Activated CD4-positive, alpha-beta memory T cell treated with anti-CD3 and anti-CD28 coated beads for 36 hours (primary cell): Measurements from ENCODE around the gene SCAMP4. TPM values are rescaled to one million over a fixed set of nuclear protein-coding genes. Genes with fewer than 3 reads are reported as not detected.
"Not testable (repeated sequence)": the region's sequence is repeated elsewhere in the genome, so short reads cannot be mapped to it uniquely, and the experiment has no call there.

Experiments used
- CTCF ChIA-PET: fragments of 350-600 bp; sonication (Branson Sonifier 250); formaldehyde crosslinking; loops from one replicate; lab custom pipeline; 2021; ENCODE audit warnings: antibody characterized with exemption, inconsistent platforms; lab: Charles Lee
- POLR2A ChIA-PET: fragments of 350-600 bp; sonication (Branson Sonifier 250); formaldehyde crosslinking; loops from one replicate; lab custom pipeline; 2021; ENCODE audit warnings: antibody characterized with exemption; lab: Charles Lee
- DNase-seq: peaks from one replicate; pipeline ENCODE4 v3.0.0-alpha.2; 2020
- H3K27ac Mint-ChIP-seq: one replicate; pipeline ENCODE4 v1.8.0; 2021; ENCODE audit warnings: mixed read lengths
- H3K27me3 Mint-ChIP-seq: one replicate; pipeline ENCODE4 v1.8.0; 2021; ENCODE audit warnings: mixed read lengths
- H3K36me3 Mint-ChIP-seq: one replicate; pipeline ENCODE4 v1.8.0; 2021; ENCODE audit warnings: mixed read lengths
- H3K4me1 Mint-ChIP-seq: one replicate; pipeline ENCODE4 v1.8.0; 2021; ENCODE audit warnings: low read depth, mixed read lengths
- H3K4me3 Mint-ChIP-seq: one replicate; pipeline ENCODE4 v1.8.0; 2021; ENCODE audit warnings: mild to moderate bottlenecking, mixed read lengths
- H3K9me3 Mint-ChIP-seq: one replicate; pipeline ENCODE4 v1.8.0; 2021; ENCODE audit warnings: mixed read lengths
- intact Hi-C: fragments of 100-400 bp; cut with micrococcal nuclease; formaldehyde crosslinking; loops from one replicate; pipeline ENCODE4 v1.15.1; 2023
- total RNA-seq, 2 experiments: library from RNA; stranded (reverse); gene quantifications; one replicate each; pipeline ENCODE4 v1.2.3, GENCODE V29; 2021

SCAMP4 gene
- total RNA-seq, 2 experiments from 2014 or later = 24.2 to 28.4 TPM

DNA sequence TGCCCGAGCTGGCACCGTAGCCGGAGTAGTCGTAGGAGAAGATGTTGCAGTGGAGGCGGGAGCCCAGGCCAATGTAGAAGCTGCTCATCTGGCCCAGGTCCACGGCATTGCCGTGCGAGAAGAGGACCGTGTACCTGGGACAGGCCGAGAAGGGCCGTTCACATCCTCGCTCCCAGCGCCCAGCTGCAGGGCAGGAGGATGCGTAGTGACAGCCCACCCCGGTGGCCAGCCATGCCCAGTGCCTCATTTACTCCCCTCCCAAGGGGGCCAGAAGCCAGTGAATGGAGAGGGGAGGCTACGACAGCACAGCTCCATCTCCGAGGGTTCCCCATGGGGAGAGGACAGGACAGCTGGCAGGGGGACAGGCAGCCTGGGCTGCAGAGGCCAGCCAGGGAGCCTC lies 25.2 kb upstream of the SCAMP4 start:
- POLR2A ChIA-PET, H3K27ac Mint-ChIP-seq, CTCF ChIA-PET: not testable (repeated sequence)

GRCh38 chr19:1880611-1881392 lies 24.4 kb upstream of the SCAMP4 start:
- no peak for DNase-seq
- peak overlapping the region; percentile 23 for H3K4me3 Mint-ChIP-seq
- peak overlapping the region; percentile 69 for H3K27ac Mint-ChIP-seq
- H3K4me1 Mint-ChIP-seq = peaks cover 32% of the 10 kb centered on the region
- no peaks in the 10 kb centered on the region for H3K9me3 Mint-ChIP-seq
- ChIA-PET CTCF (no interaction called here), POLR2A (interaction anchor here (2.7 kb wide), 1 partner anchor 17 kb away, joined by 11 read pairs; no protein-coding TSS in a partner anchor)
- H3K27me3 Mint-ChIP-seq = no peaks in the 10 kb centered on the region
- H3K36me3 Mint-ChIP-seq = peaks cover 19% of the 10 kb centered on the region
- intact Hi-C loops = loop anchor here (5.0 kb wide), 1 partner anchor 201 kb away; no protein-coding TSS in a partner anchor

More for the DNA sequence above, 25.2 kb upstream of the SCAMP4 start:
- intact Hi-C loops = loop anchor here (5.0 kb wide), 1 partner anchor 202 kb away; no protein-coding TSS in a partner anchor
- peaks cover 32% of the 10 kb centered on the region for H3K4me1 Mint-ChIP-seq
- not testable (repeated sequence) for H3K27me3 Mint-ChIP-seq, H3K4me3 Mint-ChIP-seq, DNase-seq, H3K9me3 Mint-ChIP-seq
- peaks cover 25% of the 10 kb centered on the region for H3K36me3 Mint-ChIP-seq

GRCh38 chr19:1881393-1882088 lies 23.7 kb upstream of the SCAMP4 start:
- H3K4me3 Mint-ChIP-seq = peak overlapping the region; percentile 95
- peaks cover 27% of the 10 kb centered on the region for H3K4me1 Mint-ChIP-seq
- peaks cover 16% of the 10 kb centered on the region for H3K36me3 Mint-ChIP-seq
- CTCF ChIA-PET = interaction anchor here (1.0 kb wide), 1 partner anchor 16 kb away, joined by 3 read pairs; no protein-coding TSS in a partner anchor
- not testable (repeated sequence) for DNase-seq, H3K27me3 Mint-ChIP-seq, H3K9me3 Mint-ChIP-seq
- POLR2A ChIA-PET = interaction anchor here (2.7 kb wide), 1 partner anchor 16 kb away, joined by 11 read pairs; no protein-coding TSS in a partner anchor
- intact Hi-C loops = loop anchor here (2.0 to 5.0 kb wide), 2 partner anchors 17 to 201 kb away; no protein-coding TSS in a partner anchor
- peak overlapping the region; percentile 98 for H3K27ac Mint-ChIP-seq

GRCh38 chr19:1882089-1882785 lies 23.0 kb upstream of the SCAMP4 start:
- intact Hi-C loops = loop anchor here (2.0 to 5.0 kb wide), 2 partner anchors 17 to 200 kb away; no protein-coding TSS in a partner anchor
- no peaks in the 10 kb centered on the region for H3K27me3 Mint-ChIP-seq
- H3K36me3 Mint-ChIP-seq = peaks cover 16% of the 10 kb centered on the region
- H3K4me3 Mint-ChIP-seq = peak overlapping the region; percentile 95
- H3K9me3 Mint-ChIP-seq = no peaks in the 10 kb centered on the region
- H3K27ac Mint-ChIP-seq = peak overlapping the region; percentile 98
- CTCF ChIA-PET = interaction anchor here (1.0 to 3.3 kb wide), 2 partner anchors 15 to 17 kb away, joined by 3 to 19 read pairs; no protein-coding TSS in a partner anchor
- peaks cover 27% of the 10 kb centered on the region for H3K4me1 Mint-ChIP-seq
- peak; percentile 86 for DNase-seq
- POLR2A ChIA-PET = interaction anchor here (0.9 to 2.7 kb wide), 3 partner anchors 8 to 15 kb away, joined by 3 to 11 read pairs (median 3); no protein-coding TSS in a partner anchor

DNA sequence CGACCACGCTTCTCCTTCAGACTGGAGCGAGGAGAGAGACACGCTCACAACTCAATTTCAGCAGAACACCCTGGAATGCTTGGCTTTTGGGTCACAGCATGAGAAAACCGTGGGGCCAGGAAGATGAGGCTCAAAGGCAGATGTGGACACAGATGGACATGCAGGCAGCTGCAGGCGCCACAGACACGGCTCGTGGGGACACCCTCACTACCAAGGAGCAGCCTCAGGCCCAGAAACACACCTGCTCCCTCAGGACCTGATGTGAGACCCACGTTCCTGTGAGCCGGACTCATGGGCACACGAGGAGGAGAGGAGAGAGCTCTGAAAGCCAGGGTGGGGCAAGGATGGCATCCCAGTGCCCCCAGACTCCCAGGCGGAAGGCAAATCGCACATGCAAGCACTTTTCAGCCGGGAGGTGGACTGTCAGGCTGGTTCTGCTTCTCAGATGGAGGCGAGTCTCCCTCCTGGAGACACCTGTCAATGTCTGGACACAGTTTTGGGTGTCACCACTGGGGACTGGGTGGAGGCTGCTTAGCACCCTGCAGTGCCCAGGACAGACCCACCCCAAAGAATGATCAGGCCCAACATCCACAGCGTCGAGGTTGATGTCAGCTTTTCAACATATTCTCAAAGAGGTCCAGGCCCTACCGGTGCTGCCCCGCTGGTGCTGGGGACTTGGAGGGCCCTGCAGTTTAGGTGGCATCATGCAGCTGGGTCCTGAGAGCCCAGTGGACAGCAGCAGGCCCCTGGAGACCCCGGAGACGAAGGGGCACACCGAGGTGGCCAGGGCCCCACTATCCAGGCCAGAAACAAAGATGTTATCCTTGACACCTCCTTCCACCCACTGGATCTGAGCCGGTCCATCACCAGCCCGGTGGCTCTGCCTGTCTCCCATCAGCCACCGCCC lies 22.2 kb upstream of the SCAMP4 start:
- Mint-ChIP-seq H3K4me3 (peak overlapping the region; percentile 95), H3K4me1 (peaks cover 27% of the 10 kb centered on the region), H3K27ac (peak overlapping the region; percentile 98), H3K27me3 (no peaks in the 10 kb centered on the region), H3K9me3 (no peaks in the 10 kb centered on the region), H3K36me3 (peaks cover 16% of the 10 kb centered on the region)
- POLR2A ChIA-PET = interaction anchor here (0.9 to 2.7 kb wide), 5 partner anchors 8 to 26 kb away, joined by 3 to 11 read pairs (median 3); no protein-coding TSS in a partner anchor
- CTCF ChIA-PET = interaction anchor here (1.2 to 3.3 kb wide), 4 partner anchors 8 to 46 kb away, joined by 3 to 19 read pairs (median 6); no protein-coding TSS in a partner anchor
- intact Hi-C loops = loop anchor here (2.0 to 5.0 kb wide), 2 partner anchors 18 to 199 kb away; no protein-coding TSS in a partner anchor
- DNase-seq = no peak

DNA sequence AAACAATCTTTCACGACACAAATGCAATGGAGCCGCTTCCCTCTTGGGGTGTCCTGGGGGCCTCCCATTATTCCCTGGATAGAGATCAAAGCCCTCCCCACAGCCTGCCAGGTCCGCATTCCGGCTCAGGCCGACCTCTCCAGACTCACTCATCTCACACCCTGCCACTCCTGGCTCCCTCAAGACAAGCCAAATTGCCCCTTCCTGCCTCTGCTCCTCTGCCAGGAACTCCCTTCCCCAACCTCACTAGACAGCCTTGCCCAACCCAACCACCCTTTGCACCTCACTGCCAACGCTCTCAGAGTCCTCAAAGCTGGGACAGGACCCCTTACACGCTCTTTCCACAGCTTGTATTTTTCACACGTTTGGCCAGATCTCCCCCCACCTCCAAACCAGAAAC lies 21.4 kb upstream of the SCAMP4 start:
- Mint-ChIP-seq H3K36me3 (peaks cover 16% of the 10 kb centered on the region), H3K4me3 (peak overlapping the region; percentile 95), H3K9me3 (no peaks in the 10 kb centered on the region), H3K27ac (peak overlapping the region; percentile 98), H3K27me3 (no peaks in the 10 kb centered on the region), H3K4me1 (peaks cover 27% of the 10 kb centered on the region)
- ChIA-PET POLR2A (interaction anchor here (1.2 to 2.4 kb wide), 4 partner anchors 9 to 27 kb away, joined by 3 to 20 read pairs (median 4); partner anchors contain the start of genes ADAT3 and SCAMP4), CTCF (interaction anchor here (1.2 to 3.3 kb wide), 4 partner anchors 9 to 45 kb away, joined by 3 to 19 read pairs (median 6); no protein-coding TSS in a partner anchor)
- DNase-seq = peak; percentile 45
- intact Hi-C loops = loop anchor here (1.0 to 5.0 kb wide), 3 partner anchors 7 to 199 kb away; no protein-coding TSS in a partner anchor

GRCh38 chr19:1884291-1884718 lies 20.9 kb upstream of the SCAMP4 start:
- peak overlapping the region; percentile 95 for H3K4me3 Mint-ChIP-seq
- no peaks in the 10 kb centered on the region for H3K27me3 Mint-ChIP-seq
- peak; percentile 60 for DNase-seq
- H3K36me3 Mint-ChIP-seq = peaks cover 16% of the 10 kb centered on the region
- POLR2A ChIA-PET = interaction anchor here (1.0 to 2.4 kb wide), 6 partner anchors 8 to 27 kb away, joined by 3 to 20 read pairs (median 4); partner anchors contain the start of genes ADAT3 and SCAMP4
- no peaks in the 10 kb centered on the region for H3K9me3 Mint-ChIP-seq
- H3K27ac Mint-ChIP-seq = peak overlapping the region; percentile 98
- intact Hi-C loops = loop anchor here (1.0 to 5.0 kb wide), 2 partner anchors 8 to 198 kb away; no protein-coding TSS in a partner anchor
- CTCF ChIA-PET = interaction anchor here (1.2 to 3.3 kb wide), 4 partner anchors 9 to 44 kb away, joined by 3 to 19 read pairs (median 6); no protein-coding TSS in a partner anchor
- H3K4me1 Mint-ChIP-seq = peaks cover 27% of the 10 kb centered on the region

DNA sequence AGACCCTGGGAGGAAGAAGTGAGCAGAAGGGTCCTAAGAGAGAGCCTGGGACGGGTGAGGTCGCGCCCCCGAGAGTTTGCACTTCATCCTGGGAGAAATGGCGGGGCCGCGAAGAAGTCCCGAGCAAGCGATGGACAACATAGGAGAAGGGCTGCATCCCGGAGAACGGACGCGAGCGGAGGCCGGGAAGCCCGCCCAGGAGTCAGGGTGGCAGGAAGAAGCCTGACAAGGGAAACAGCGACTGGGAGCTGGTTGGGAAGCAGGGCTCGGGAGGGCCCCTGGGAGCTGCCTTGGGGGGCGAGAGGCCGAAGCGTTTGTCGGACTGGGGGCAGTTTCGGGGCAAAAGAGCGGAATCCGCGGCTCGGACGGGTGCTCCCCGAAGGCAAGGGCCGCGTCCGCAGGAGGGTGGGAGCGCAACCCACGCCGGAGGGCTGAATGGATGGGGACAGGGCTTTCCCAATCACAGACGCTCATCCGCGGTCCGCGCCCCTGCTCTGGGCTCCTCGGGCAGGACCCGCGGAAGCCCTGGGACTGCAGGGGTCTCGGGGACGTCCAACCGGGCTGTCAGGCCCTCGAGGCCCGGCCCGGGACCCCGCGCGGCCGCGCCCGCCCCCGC lies 20.4 kb upstream of the SCAMP4 start:
- Mint-ChIP-seq H3K4me3 (peak overlapping the region; percentile 95), H3K27ac (peak overlapping the region; percentile 98), H3K4me1 (peaks cover 27% of the 10 kb centered on the region), H3K27me3 (no peaks in the 10 kb centered on the region), H3K36me3 (peaks cover 16% of the 10 kb centered on the region), H3K9me3 (no peaks in the 10 kb centered on the region)
- intact Hi-C loops = loop anchor here (1.0 to 5.0 kb wide), 4 partner anchors 9 to 197 kb away; partner anchors contain the start of genes ADAT3 and SCAMP4
- POLR2A ChIA-PET = interaction anchor here (1.0 to 2.4 kb wide), 6 partner anchors 9 to 28 kb away, joined by 3 to 20 read pairs (median 4); partner anchors contain the start of genes ADAT3 and SCAMP4
- no peak for DNase-seq
- CTCF ChIA-PET = interaction anchor here (0.7 to 3.3 kb wide), 5 partner anchors 9 to 20 kb away, joined by 3 to 19 read pairs (median 6); no protein-coding TSS in a partner anchor

GRCh38 chr19:1885398-1886119 lies 19.6 kb upstream of the SCAMP4 start, which contains the start of gene ABHD17A:
TSS of gene ABHD17A (minus strand) at chr19:1885496. CDS start at chr19:1881566, 3,930 bp downstream.
- not testable (repeated sequence) for H3K9me3 Mint-ChIP-seq, H3K27me3 Mint-ChIP-seq
- H3K4me3 Mint-ChIP-seq = peak within 1 kb of the TSS; percentile 95
- H3K36me3 Mint-ChIP-seq = peaks cover 16% of the 10 kb centered on the region
- peak; percentile 97 for DNase-seq
- H3K27ac Mint-ChIP-seq = peak within 1 kb of the TSS; percentile 98
- CTCF ChIA-PET = interaction anchor here (0.7 to 3.3 kb wide), 6 partner anchors 10 to 20 kb away, joined by 3 to 19 read pairs (median 5); no protein-coding TSS in a partner anchor
- intact Hi-C loops = loop anchor here (1.0 kb wide), 2 partner anchors 12 to 20 kb away; partner anchors contain the start of genes ADAT3 and SCAMP4
- H3K4me1 Mint-ChIP-seq = peaks cover 26% of the 10 kb centered on the region
- POLR2A ChIA-PET = interaction anchor here (1.0 to 2.4 kb wide), 4 partner anchors 9 to 21 kb away, joined by 3 to 20 read pairs (median 4); partner anchors contain the start of genes ADAT3 and SCAMP4
